HepG2 (cell line): ENCODE measurements around the gene ZBTB48. TPM values are rescaled to one million over a fixed set of nuclear protein-coding genes. Genes with fewer than 3 reads are reported as not detected.

Experiments
- ERF ChIP-seq: IDR thresholded peaks from 2 replicates; pipeline ENCODE4 v1.6.1; 2018; ENCODE audit warnings: missing biosample characterization, missing genetic modification reagents
- FOXK1 ChIP-seq: sonication (generic); formaldehyde crosslinking; IDR thresholded peaks from 2 replicates; pipeline ENCODE4 v1.4.0; 2020; ENCODE audit warnings: low read depth, missing genetic modification reagents, borderline replicate concordance
- GABPB1 ChIP-seq: IDR thresholded peaks from 2 replicates; pipeline ENCODE4 v1.6.1; 2016; ENCODE audit warnings: mild to moderate bottlenecking, missing genetic modification reagents, moderate library complexity, missing compliant biosample characterization
- GZF1 ChIP-seq: sonication (generic); formaldehyde crosslinking; IDR thresholded peaks from 2 replicates; pipeline ENCODE4 v1.5.1; 2020; ENCODE audit warnings: mild to moderate bottlenecking, missing genetic modification reagents
- HOXA3 ChIP-seq: sonication (generic); formaldehyde crosslinking; IDR thresholded peaks from 2 replicates; pipeline ENCODE4 v1.5.0; 2020; ENCODE audit warnings: missing genetic modification reagents
- KAT8 ChIP-seq: IDR thresholded peaks from 2 replicates; pipeline ENCODE4 v1.6.1; 2016; ENCODE audit warnings: missing genetic modification reagents, missing compliant biosample characterization
- KLF12 ChIP-seq: sonication (generic); formaldehyde crosslinking; IDR thresholded peaks from 2 replicates; pipeline ENCODE4 v1.4.0; 2020; ENCODE audit warnings: missing genetic modification reagents, borderline replicate concordance
- NR2F6 ChIP-seq, 2 experiments: IDR thresholded peaks; 2 replicates each; pipeline ENCODE4 v1.6.1; 2016; ENCODE audit warnings: antibody characterized with exemption in 1 of 2, mild to moderate bottlenecking in 1 of 2
- PPARG ChIP-seq: conservative IDR thresholded peaks from 2 replicates; pipeline ENCODE4 v1.6.1; 2016; ENCODE audit warnings: missing biosample characterization, missing genetic modification reagents
- RARA ChIP-seq: IDR thresholded peaks from 2 replicates; pipeline ENCODE4 v1.6.1; 2016; ENCODE audit warnings: missing genetic modification reagents, missing compliant biosample characterization
- RBFOX2 ChIP-seq: fragments of 200-400 bp; formaldehyde crosslinking; IDR thresholded peaks from 2 replicates; pipeline ENCODE4 v1.6.1; 2017; ENCODE audit warnings: low read depth, mild to moderate bottlenecking, low read length
- RXRB ChIP-seq: IDR thresholded peaks from 2 replicates; pipeline ENCODE4 v1.6.1; 2016; ENCODE audit warnings: borderline replicate concordance, missing genetic modification reagents, missing compliant biosample characterization
- SOX13 ChIP-seq, 3 experiments: fragments of 450-650 bp in 1 of 3; sonication (generic) in 1 of 3; formaldehyde crosslinking in 1 of 3; IDR thresholded peaks in 2 of 3; conservative IDR thresholded peaks in 1 of 3; 2 replicates each; pipeline versions ENCODE4 v1.5.0 to v1.6.1; 2016 to 2020; ENCODE audit warnings: antibody characterized with exemption in 1 of 3, mild to moderate bottlenecking in 1 of 3, missing compliant biosample characterization in 1 of 3, missing genetic modification reagents in 1 of 3, moderate library complexity in 1 of 3
- TBP ChIP-seq: sonication (generic); formaldehyde crosslinking; IDR thresholded peaks from 2 replicates; pipeline ENCODE4 v1.5.0; 2020; ENCODE audit warnings: missing genetic modification reagents
- THAP11 ChIP-seq: IDR thresholded peaks from 2 replicates; pipeline ENCODE4 v1.6.1; 2016; ENCODE audit warnings: missing biosample characterization, missing genetic modification reagents
- ZNF12 ChIP-seq: sonication (generic); formaldehyde crosslinking; IDR thresholded peaks from 2 replicates; pipeline ENCODE4 v1.5.0; 2020; ENCODE audit warnings: missing genetic modification reagents
- ZNF207 ChIP-seq: fragments of 450-650 bp; IDR thresholded peaks from 2 replicates; pipeline ENCODE4 v1.6.1; 2016; ENCODE audit warnings: antibody characterized with exemption, borderline replicate concordance
- ZNF350 ChIP-seq: sonication (generic); formaldehyde crosslinking; IDR thresholded peaks from 2 replicates; pipeline ENCODE4 v1.4.0; 2020; ENCODE audit warnings: mild to moderate bottlenecking, low read depth, missing genetic modification reagents, borderline replicate concordance
- ZNF451 ChIP-seq: sonication (generic); formaldehyde crosslinking; IDR thresholded peaks from 2 replicates; pipeline ENCODE4 v1.5.0; 2020; ENCODE audit warnings: mild to moderate bottlenecking, missing genetic modification reagents
- ZNF549 ChIP-seq: sonication (generic); formaldehyde crosslinking; IDR thresholded peaks from 2 replicates; pipeline ENCODE4 v1.5.0; 2020; ENCODE audit warnings: missing genetic modification reagents
- ZNF572 ChIP-seq: sonication (generic); formaldehyde crosslinking; IDR thresholded peaks from 2 replicates; pipeline ENCODE4 v1.5.1; 2020; ENCODE audit warnings: mild to moderate bottlenecking, missing genetic modification reagents
- ZNF766 ChIP-seq: sonication (generic); formaldehyde crosslinking; IDR thresholded peaks from 2 replicates; pipeline ENCODE4 v1.5.0; 2020; ENCODE audit warnings: missing genetic modification reagents, borderline replicate concordance
- ZNF776 ChIP-seq: sonication (generic); formaldehyde crosslinking; IDR thresholded peaks from 2 replicates; pipeline ENCODE4 v1.4.0; 2020; ENCODE audit warnings: mild to moderate bottlenecking, missing genetic modification reagents
- ZNF790 ChIP-seq: sonication (generic); formaldehyde crosslinking; IDR thresholded peaks from 2 replicates; pipeline ENCODE4 v1.8.0; 2022; ENCODE audit warnings: missing genetic modification reagents, mild to moderate bottlenecking, borderline replicate concordance
- ZSCAN20 ChIP-seq: sonication (generic); formaldehyde crosslinking; IDR thresholded peaks from 2 replicates; pipeline ENCODE4 v1.4.0; 2020; ENCODE audit warnings: missing genetic modification reagents, mild to moderate bottlenecking, borderline replicate concordance
- polyA plus RNA-seq, 8 experiments: library from polyadenylated mRNA; depleted of rRNA in 3 of 8; stranded (reverse) in 7 of 8; unstranded in 1 of 8; fragments of >200 nt; fragmentation: Illumina TruSeq in 4 of 8; extraction: Trizol in 4 of 8; gene quantifications; 2 replicates each; pipeline versions ENCODE4 v1.2.1 to v1.2.3, GENCODE V29; 2011 to 2016; ENCODE audit warnings: low read depth in 4 of 8, missing spikeins in 1 of 8, mixed read lengths in 1 of 8; ENCODE audit not compliant: insufficient read depth in 1 of 8
- total RNA-seq, 5 experiments: library from RNA; depleted of rRNA; stranded (reverse); fragments of >200 nt; fragmentation: Illumina TruSeq; extraction: Trizol; gene quantifications; 2 replicates each; pipeline ENCODE4 v1.2.3, GENCODE V29; 2016; ENCODE audit warnings: low read depth in 1 of 5
- TF ChIP-seq, protein P1 (sequence below): sonication (generic); formaldehyde crosslinking; IDR thresholded peaks from 2 replicates; pipeline ENCODE4 v1.4.0; 2020; ENCODE audit warnings: missing genetic modification reagents
- TF ChIP-seq, protein P2 (sequence below): sonication (generic); formaldehyde crosslinking; IDR thresholded peaks from 2 replicates; pipeline ENCODE4 v1.4.0; 2020; ENCODE audit warnings: missing genetic modification reagents

The ZBTB48 gene
- total and polyA plus RNA-seq, 2 of the 13 experiments (the other 11 are each of a cell fraction or from before 2014, with no cell fraction given): 13.0 to 17.1 TPM

DNA sequence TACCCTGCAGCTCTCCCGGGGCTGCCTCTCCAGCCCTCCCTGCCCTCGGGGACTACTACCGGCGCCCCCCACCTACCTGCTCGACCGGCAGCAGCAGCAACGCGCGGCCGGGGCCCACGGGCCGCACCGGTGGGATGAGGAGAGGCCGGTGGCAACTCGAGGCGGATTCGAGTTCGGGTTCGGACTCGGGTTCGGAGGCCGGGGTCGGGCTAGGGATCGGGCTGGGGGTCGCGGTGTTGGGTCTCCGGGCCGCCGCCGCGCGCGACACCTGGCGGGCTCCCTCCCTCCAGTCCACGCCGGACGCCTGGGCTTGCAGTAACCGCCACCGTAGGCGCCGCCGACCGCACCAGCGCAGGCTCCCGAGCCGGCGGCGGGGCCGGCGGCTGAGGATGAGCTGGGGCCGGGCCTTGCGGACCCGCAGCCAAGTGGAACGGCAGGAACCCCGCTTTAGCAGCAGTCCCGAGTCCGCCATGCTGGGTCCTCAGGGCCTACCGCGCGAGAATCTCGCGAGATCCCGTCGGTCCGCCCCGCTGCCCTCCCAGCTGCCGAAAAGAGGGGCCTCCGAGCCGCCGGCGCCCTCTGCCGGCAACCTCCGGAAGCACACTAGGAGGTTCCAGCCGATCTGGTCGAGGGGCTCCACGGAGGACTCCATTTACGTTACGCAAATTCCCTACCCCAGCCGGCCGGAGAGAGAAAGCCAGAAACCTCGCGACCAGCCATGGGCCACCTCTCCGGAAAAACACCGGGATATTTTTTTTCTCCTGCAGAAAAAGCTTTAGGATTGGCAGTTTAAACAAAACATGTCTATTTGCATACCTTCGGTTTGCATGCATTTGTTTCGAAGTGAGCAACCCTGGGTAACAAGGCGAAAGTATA lies 25.5 kb upstream of the ZBTB48 start, which contains the start of gene NOL9 (continued):
- peak; percentile 85 for TF ChIP-seq ZNF451 (CRISPR knock-in tag)
- peak; percentile 94 for TF ChIP-seq KAT8 (CRISPR knock-in tag)
- peak; percentile 47; the same call in 1 of the 2 replicates for TF ChIP-seq ZNF766 (CRISPR knock-in tag)
- TF ChIP-seq GZF1 (CRISPR knock-in tag): peak; percentile 27; the same call in 1 of the 2 replicates
- peak; percentile 82 for TF ChIP-seq ZNF790
- TF ChIP-seq, protein P1, sequence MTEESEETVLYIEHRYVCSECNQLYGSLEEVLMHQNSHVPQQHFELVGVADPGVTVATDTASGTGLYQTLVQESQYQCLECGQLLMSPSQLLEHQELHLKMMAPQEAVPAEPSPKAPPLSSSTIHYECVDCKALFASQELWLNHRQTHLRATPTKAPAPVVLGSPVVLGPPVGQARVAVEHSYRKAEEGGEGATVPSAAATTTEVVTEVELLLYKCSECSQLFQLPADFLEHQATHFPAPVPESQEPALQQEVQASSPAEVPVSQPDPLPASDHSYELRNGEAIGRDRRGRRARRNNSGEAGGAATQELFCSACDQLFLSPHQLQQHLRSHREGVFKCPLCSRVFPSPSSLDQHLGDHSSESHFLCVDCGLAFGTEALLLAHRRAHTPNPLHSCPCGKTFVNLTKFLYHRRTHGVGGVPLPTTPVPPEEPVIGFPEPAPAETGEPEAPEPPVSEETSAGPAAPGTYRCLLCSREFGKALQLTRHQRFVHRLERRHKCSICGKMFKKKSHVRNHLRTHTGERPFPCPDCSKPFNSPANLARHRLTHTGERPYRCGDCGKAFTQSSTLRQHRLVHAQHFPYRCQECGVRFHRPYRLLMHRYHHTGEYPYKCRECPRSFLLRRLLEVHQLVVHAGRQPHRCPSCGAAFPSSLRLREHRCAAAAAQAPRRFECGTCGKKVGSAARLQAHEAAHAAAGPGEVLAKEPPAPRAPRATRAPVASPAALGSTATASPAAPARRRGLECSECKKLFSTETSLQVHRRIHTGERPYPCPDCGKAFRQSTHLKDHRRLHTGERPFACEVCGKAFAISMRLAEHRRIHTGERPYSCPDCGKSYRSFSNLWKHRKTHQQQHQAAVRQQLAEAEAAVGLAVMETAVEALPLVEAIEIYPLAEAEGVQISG (CRISPR knock-in tag): peak; percentile 99
- TF ChIP-seq, protein P2, sequence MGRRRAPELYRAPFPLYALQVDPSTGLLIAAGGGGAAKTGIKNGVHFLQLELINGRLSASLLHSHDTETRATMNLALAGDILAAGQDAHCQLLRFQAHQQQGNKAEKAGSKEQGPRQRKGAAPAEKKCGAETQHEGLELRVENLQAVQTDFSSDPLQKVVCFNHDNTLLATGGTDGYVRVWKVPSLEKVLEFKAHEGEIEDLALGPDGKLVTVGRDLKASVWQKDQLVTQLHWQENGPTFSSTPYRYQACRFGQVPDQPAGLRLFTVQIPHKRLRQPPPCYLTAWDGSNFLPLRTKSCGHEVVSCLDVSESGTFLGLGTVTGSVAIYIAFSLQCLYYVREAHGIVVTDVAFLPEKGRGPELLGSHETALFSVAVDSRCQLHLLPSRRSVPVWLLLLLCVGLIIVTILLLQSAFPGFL (CRISPR knock-in tag): 0 out of 2 replicates have a peak, but pooled peaks have one; percentile 27
- 0 out of 2 replicates have a peak, but pooled peaks have one; percentile 84 for TF ChIP-seq ZSCAN20 (CRISPR knock-in tag)
- peak; percentile 48; the same call in 1 of the 2 replicates for TF ChIP-seq FOXK1 (CRISPR knock-in tag)
- peak; percentile 73 for TF ChIP-seq RXRB (CRISPR knock-in tag)
- TF ChIP-seq ZNF776: peak; percentile 84
- TF ChIP-seq RBFOX2: peak; percentile 91
- TF ChIP-seq ERF (CRISPR knock-in tag): peak; percentile 75
- TF ChIP-seq ZNF350 (CRISPR knock-in tag): peak; percentile 29; the same call in 1 of the 2 replicates
- TF ChIP-seq ZNF572: no peak
- TF ChIP-seq TBP: no peak
- peak; percentile 95 for TF ChIP-seq HOXA3 (CRISPR knock-in tag)
- no peak for TF ChIP-seq ZNF207
- peak; percentile 59; the same call in 1 of the 2 replicates for TF ChIP-seq SOX13 (IDR thresholded peaks at IDR 0.05)
- peak in 1 of 2 experiments; percentile 35; a peak in 1 of 4 replicates for TF ChIP-seq SOX13 (CRISPR knock-in tag; conservative IDR thresholded peaks at IDR 0.05 in 1 of 2, IDR thresholded peaks at IDR 0.05 in 1 of 2)
- peak; percentile 88 for TF ChIP-seq GABPB1
- TF ChIP-seq THAP11 (CRISPR knock-in tag): peak; percentile 94
- 0 out of 2 replicates have a peak, but pooled peaks have one; percentile 12 for TF ChIP-seq NR2F6 (IDR thresholded peaks at IDR 0.05)
- TF ChIP-seq NR2F6 (CRISPR knock-in tag; IDR thresholded peaks at IDR 0.05): peak; percentile 27; the same call in 1 of the 2 replicates
- 0 out of 2 replicates have a peak, but pooled peaks have one; percentile 50 for TF ChIP-seq PPARG (CRISPR knock-in tag)
- TF ChIP-seq ZNF12: no peak
- peak; percentile 92; the same call in 1 of the 2 replicates for TF ChIP-seq KLF12 (CRISPR knock-in tag)
- TF ChIP-seq RARA (CRISPR knock-in tag): peak; percentile 21; the same call in 1 of the 2 replicates
- no peak for TF ChIP-seq ZNF549 (CRISPR knock-in tag)
